HG03045 (cell line): ENCODE measurements around the gene THBS3.
"Not testable (repeated sequence)": the region's sequence is repeated elsewhere in the genome, so short reads cannot be mapped to it uniquely, and the experiment has no call there.

ENCODE experiments used
- ATAC-seq: cut with Tn5 transposase; IDR thresholded peaks from one replicate; pipeline ENCODE4 v1.9.1; 2021; ENCODE audit warnings: mild to moderate bottlenecking, moderate library complexity; ENCODE audit not compliant: unreplicated experiment

THBS3 gene

GRCh38 chr1:155163785-155164184, 43.9 kb downstream of the THBS3 start:
- not testable (repeated sequence) for ATAC-seq

GRCh38 chr1:155162631-155163030, 45.1 kb downstream of the THBS3 start:
- not testable (repeated sequence) for ATAC-seq

- ATAC-seq, result no peak
These were observed 47.6 kb downstream of the THBS3 start for GRCh38 chr1:155160128-155160527.

- no peak for ATAC-seq
These were observed 48.7 kb downstream of the THBS3 start for GRCh38 chr1:155158991-155159390.

GRCh38 chr1:155155996-155156643, 51.6 kb downstream of the THBS3 start:
- ATAC-seq, result not testable (repeated sequence)
